LNCaP clone FGC (cell line): ENCODE measurements around the gene GET4.
A peak's percentile ranks its signal among the peaks of the same experiment; 100 is the strongest.

ENCODE experiments used
- DNase-seq: peaks from one replicate; pipeline ENCODE4 v3.0.0-alpha.2; 2011; ENCODE audit warnings: low read depth
- H3K4me3 ChIP-seq: 2 replicates; pipeline ENCODE4 v1.5.1; 2011; ENCODE audit warnings: mild to moderate bottlenecking, low read depth, low read length, control low read depth
- TF ChIP-seq, protein P1 (sequence below): IDR thresholded peaks from 2 replicates; pipeline ENCODE4 v1.5.1; 2012; ENCODE audit warnings: mild to moderate bottlenecking; ENCODE audit not compliant: control insufficient read depth, insufficient read depth; ENCODE audit errors: extremely low read depth

GET4 gene

DNA sequence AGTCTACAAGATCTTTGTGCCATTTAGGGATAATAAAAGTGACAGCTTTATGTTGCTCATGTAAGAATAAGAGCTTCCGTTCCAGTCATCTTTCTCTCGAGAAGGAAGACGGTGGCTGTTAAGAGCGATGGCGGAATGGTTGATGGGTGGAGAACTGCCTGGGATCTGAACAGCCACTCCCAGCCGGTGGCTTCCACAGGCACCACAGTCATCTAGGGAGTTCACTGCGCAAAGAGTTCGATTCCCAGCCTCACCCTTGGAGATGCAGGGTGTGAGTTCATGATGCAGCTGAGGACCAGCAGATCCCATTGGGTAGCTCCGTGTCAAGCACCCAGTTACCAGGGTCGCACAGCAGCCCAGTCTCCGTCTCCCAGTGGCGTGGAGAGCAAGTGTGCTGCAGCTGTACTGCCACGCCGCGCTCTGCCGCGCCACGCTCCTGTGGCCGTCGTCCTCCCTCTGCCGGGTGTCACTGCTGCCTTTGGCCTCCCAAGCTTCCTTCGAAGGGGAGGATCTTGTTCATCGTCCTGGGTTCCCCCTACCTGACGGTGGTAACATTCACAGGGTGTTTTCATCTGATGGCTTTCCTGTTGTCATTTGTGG is 36.3 kb upstream of the GET4 start:
- no peak for DNase-seq
- TF ChIP-seq, protein P1, sequence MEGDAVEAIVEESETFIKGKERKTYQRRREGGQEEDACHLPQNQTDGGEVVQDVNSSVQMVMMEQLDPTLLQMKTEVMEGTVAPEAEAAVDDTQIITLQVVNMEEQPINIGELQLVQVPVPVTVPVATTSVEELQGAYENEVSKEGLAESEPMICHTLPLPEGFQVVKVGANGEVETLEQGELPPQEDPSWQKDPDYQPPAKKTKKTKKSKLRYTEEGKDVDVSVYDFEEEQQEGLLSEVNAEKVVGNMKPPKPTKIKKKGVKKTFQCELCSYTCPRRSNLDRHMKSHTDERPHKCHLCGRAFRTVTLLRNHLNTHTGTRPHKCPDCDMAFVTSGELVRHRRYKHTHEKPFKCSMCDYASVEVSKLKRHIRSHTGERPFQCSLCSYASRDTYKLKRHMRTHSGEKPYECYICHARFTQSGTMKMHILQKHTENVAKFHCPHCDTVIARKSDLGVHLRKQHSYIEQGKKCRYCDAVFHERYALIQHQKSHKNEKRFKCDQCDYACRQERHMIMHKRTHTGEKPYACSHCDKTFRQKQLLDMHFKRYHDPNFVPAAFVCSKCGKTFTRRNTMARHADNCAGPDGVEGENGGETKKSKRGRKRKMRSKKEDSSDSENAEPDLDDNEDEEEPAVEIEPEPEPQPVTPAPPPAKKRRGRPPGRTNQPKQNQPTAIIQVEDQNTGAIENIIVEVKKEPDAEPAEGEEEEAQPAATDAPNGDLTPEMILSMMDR = no peak
- H3K4me3 ChIP-seq = no peak overlapping the region

DNA sequence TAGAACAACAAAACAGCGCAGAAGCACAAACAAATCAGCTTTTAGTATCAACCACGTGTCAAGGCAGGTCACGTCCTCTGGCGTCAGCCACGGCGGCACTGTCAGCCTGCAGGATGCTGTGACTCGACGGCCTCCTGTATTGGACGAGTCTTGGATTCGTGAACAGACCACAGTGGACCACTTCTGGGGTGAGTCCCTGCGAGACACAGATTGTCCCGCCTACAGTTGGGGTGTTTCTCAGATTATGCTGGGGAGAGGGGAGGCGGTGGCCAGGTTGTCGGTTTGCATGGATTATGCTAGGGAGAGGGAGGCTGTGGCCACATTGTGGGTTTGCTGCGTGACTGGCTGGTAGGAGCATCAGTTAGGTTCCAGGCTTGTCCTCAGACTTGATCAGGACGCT is 34.4 kb upstream of the GET4 start:
- TF ChIP-seq, protein P1 = no peak
- DNase-seq = no peak
- no peak overlapping the region for H3K4me3 ChIP-seq

DNA sequence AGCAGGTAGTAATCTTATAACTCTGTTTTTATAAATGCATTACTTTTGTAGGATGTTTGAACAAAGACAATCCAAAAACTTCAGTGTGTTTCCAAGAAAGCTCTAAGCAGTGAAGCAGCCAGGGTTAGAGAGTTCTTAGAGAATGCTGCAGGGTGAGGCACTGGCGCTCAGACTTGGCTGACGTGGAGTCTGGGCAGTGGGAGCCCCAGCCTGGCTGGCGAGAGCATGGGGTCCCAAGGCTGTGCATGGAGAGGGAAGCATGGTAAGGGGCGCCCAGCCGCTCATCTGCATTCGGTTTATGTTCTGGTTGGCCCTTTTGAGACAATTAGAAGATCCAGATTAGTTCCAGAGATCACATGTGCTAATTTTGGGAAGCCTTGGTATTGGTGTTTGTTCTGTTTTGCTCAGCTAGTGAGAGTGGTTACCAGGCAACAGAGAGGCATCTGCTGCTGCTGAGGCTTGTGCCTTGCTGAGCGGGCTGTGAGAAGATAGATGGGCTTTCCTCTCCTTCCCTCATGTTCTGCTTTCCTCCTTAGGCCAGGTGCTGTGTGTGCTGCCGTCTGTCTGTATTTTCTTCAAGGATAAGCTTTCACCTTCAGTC is 33.8 kb upstream of the GET4 start:
- H3K4me3 ChIP-seq = no peak overlapping the region
- DNase-seq = no peak
- TF ChIP-seq, protein P1 = no peak

DNA sequence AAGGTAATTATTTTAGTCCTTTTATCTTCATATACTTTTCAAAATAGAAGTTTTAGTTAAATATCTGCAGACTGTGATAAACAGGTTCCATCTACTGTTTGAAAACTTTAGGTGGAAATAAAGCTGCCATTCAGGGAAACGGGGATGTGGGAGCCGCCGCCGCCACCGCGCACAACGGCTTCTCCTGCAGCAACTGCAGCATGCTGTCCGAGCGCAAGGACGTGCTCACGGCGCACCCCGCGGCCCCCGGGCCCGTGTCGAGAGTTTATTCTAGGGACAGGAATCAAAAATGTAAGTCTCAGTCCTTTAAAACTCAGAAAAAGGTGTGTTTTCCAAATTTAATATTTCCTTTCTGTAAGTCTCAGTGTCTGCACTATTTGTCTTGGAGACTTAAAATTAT is 33.1 kb upstream of the GET4 start:
- DNase-seq = no peak
- TF ChIP-seq, protein P1 = no peak
- no peak overlapping the region for H3K4me3 ChIP-seq

- no peak overlapping the region for H3K4me3 ChIP-seq
- TF ChIP-seq, protein P1 = no peak
- DNase-seq = no peak
Measured at GRCh38 chr7:844043-844442, 32.3 kb upstream of the GET4 start.

DNA sequence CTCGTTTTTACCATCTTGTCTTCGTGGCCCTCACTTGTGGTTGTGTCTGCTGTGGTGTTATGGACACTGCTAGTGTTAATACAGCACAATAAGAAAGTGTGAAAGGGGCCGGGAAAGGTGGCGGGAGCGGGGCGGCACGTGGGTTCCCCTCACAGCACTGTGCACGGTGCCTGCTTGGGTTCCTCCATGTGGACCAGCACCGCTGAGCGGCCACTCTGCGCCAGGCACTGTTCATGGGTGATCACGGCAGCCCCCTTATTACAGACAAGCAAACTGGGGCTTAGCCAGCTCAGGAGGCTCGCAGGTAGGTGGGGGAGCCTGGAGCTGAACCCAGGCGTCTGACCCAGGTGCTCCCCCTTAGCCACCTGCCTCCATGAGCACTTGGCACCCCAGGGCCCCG is 31.8 kb upstream of the GET4 start:
- no peak for DNase-seq
- TF ChIP-seq, protein P1 = no peak
- H3K4me3 ChIP-seq = no peak overlapping the region

DNA sequence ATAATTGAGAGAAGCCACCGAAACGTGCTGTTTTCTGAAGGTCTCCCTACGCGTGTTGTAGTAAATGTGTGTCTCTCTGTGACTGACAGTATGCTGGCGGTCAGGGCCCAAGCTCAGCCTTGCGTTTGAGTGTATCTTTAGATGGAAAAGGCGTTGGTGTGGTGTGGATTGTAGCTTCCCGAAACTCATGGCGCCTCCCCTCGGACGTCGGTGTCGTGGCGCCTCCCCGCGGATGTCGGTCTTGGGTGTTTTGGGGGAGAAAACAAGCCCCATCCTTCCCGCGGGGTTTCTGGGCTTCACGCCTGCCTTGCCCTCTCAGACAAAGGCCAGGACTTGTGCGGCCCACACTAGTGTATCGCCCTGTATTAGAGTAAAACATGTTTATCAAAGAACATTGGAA is 31.3 kb upstream of the GET4 start:
- no peak for DNase-seq
- no peak overlapping the region for H3K4me3 ChIP-seq
- TF ChIP-seq, protein P1 = peak; percentile 13; the same call in 1 of the 2 replicates
